Activated T-cell treated with anti-CD3 and anti-CD28 coated beads, Interleukin-2, amount 50 U/mL, for 4 hours (primary cell): ENCODE data around the gene RPUSD1. TPM values are rescaled to one million over a fixed set of nuclear protein-coding genes. Genes with fewer than 3 reads are reported as not detected.

Experiments
- ATAC-seq, 2 donors: fragments of 200-7000 bp; cut with Tn5 transposase; one replicate each; pipeline ENCODE4 v1.10.0; 2021
- DNase-seq: peaks from one replicate; pipeline ENCODE4 v3.0.0-alpha.2; 2020
- H3K27me3 Mint-ChIP-seq: one replicate; pipeline ENCODE4 v1.8.0; 2021; ENCODE audit warnings: low read depth, mixed read lengths
- H3K36me3 Mint-ChIP-seq: one replicate; pipeline ENCODE4 v1.8.0; 2022; ENCODE audit warnings: mixed read lengths; ENCODE audit not compliant: insufficient read depth
- H3K4me1 Mint-ChIP-seq: one replicate; pipeline ENCODE4 v1.8.0; 2021; ENCODE audit warnings: low read depth, mixed read lengths
- H3K4me3 Mint-ChIP-seq: one replicate; pipeline ENCODE4 v1.8.0; 2021; ENCODE audit warnings: mild to moderate bottlenecking, moderate library complexity, mixed read lengths
- H3K9me3 Mint-ChIP-seq: one replicate; pipeline ENCODE4 v1.8.0; 2021; ENCODE audit warnings: mixed read lengths
- total RNA-seq, 3 donors: library from RNA; stranded (reverse); gene quantifications; one replicate each; pipeline ENCODE4 v1.2.1, GENCODE V29; 2021

The RPUSD1 gene
- total RNA-seq, 3 donors from 2014 or later = 72.3 to 99.0 (median 75.1) TPM

DNA sequence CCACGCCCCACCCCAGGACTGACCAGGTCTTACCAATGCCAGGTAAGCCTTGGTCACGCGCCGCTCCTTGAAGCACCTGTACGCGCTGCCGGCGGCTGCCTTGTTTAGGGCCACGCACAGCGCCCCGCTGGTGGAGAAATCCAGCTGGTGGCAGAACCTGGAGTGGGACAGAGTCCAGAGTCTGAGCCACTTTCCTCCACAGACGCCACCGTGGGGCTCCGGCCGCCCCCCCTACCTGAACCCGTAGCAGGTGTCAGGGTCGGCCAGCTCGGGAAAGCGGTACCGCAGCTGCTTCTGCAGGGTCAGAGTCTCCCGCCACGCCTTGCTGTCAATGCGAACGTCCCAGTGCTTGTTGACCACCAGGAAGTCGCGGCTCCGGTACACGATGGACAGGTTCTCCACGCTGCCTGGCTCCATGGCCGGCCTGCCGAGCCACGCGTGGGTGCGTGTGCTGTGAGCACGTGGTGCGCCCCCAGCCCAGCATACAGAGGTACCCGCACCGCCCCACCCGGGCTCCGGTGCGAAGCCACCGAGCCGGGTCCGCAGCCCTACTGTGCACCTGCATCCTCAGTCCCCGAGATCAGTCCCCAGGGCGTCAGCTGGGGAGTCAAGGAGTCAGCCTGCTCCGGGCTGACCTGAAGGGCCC lies 737 bp downstream of the RPUSD1 start:
- Mint-ChIP-seq H3K4me1 (peaks cover 11% of the 10 kb centered on the region), H3K27me3 (no peaks in the 10 kb centered on the region), H3K9me3 (no peaks in the 10 kb centered on the region), H3K4me3 (peak overlapping the region; percentile 91), H3K36me3 (peaks cover 5% of the 10 kb centered on the region)
- ATAC-seq (no peak), DNase-seq (no peak)

DNA sequence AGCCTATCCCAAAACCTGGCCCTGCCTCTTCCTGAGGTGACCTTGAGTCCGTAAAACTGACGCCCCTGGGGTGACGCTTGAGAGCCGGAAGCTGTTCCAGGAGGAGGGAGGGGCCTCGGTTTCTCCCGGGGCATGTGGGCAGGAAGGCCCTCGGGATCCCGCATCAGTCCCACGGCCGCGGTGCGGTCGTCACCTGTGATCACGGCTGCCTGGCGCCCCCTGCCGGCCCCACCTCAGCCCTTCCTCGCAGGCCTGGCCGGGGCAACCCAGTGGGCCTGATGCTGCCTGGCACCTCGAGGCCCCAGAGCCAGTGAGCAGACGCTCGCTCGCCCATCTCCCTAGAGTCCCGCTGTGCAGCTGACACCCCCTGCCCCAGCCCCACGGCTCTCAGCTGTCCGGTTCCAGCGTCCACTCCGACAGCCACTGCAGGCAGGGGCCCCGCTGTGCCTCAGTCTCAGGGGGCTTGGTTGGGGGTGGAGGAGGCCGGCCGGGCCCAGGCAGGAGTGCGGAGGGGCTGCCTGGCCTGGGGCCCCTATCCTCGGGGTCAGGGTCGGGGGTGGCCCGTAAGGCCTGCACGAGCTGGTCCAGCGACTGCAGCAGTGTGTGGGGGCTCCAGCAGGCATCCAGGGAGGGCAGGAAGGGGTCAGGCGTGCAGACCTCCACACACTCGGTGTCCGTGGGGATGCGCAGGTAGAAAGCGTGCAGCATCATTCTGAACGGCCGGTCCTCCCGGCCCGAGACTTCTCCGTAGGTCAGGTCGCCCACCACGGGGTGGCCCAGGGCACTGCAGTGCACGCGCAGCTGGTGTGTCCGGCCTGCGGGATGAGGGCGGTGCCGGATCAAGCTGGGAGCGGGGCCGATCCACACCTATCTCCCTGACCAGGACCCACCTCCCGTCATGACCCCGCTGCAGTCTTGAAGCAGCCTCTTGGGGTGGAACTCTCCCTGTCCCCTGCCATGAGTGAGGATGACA lies 2.3 kb downstream of the RPUSD1 start:
- DNase-seq (peak; percentile 79), ATAC-seq (peak; percentile 11 to 20)
- H3K4me3 Mint-ChIP-seq = peak overlapping the region; percentile 91
- peaks cover 11% of the 10 kb centered on the region for H3K4me1 Mint-ChIP-seq
- peaks cover 2% of the 10 kb centered on the region for H3K27me3 Mint-ChIP-seq
- H3K36me3 Mint-ChIP-seq = no peaks in the 10 kb centered on the region
- no peaks in the 10 kb centered on the region for H3K9me3 Mint-ChIP-seq

DNA sequence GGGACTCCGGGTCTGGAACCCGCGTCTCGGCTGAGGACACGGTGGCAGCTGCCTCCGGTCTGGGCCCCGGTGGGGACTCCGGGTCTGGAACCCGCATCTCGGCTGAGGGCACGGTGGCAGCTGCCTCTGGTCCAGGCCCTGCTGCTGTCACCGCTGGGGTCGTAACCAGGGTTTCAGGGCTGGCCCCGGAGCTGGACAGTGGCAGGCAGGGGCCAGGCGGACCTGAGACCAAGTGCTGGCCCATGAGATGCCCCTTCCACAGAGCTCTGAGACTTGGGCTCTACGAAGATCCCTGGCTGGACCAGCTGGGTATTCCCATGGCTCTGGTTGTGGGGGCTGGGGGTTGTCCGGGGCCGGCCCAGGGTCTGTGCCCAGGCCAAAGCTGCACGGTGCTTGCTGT lies 3.8 kb downstream of the RPUSD1 start:
- Mint-ChIP-seq H3K4me3 (no peak overlapping the region), H3K36me3 (no peaks in the 10 kb centered on the region), H3K9me3 (no peaks in the 10 kb centered on the region), H3K27me3 (peaks cover 9% of the 10 kb centered on the region), H3K4me1 (peaks cover 9% of the 10 kb centered on the region)
- ATAC-seq (no peak), DNase-seq (no peak)

DNA sequence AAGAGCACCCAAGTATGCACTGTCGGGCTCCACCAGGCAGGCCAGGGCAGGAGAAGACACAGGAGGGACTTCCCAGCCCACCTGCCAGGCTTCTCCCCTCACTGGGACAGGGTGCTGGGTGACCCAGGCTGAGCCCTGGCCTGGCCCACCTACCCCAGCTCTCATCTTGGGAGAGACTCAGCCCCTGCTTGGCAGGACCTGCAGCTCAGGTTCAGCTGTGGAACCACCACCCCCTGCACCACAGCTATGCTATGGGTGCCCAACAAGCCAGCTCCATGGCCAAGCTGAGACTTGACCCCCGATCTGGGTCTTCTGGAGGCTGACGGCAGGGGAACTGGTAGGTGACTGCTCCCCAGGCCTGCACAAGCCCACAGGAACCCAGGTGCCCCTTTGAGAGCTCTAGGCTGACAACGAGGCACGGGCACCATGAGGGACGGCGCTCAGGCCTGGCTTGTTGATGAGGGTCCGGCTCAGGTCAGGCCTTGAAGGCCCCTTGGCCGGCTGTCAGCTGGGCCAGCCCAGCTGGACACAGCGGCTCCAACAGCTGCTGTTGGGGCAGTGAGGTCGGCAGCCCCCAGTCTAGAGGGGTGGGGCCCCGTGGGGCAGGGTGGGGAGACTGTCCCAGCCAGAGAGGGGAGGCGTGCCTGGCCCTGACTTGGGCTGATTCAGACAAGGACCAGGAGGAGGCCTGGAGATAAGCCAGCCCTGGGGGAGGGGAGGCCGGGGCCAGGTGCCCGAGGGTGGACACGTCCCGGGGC lies 4.6 kb downstream of the RPUSD1 start:
- ATAC-seq (no peak), DNase-seq (no peak)
- Mint-ChIP-seq H3K36me3 (no peaks in the 10 kb centered on the region), H3K4me3 (no peak overlapping the region), H3K4me1 (peaks cover 9% of the 10 kb centered on the region), H3K27me3 (peaks cover 9% of the 10 kb centered on the region), H3K9me3 (no peaks in the 10 kb centered on the region)

DNA sequence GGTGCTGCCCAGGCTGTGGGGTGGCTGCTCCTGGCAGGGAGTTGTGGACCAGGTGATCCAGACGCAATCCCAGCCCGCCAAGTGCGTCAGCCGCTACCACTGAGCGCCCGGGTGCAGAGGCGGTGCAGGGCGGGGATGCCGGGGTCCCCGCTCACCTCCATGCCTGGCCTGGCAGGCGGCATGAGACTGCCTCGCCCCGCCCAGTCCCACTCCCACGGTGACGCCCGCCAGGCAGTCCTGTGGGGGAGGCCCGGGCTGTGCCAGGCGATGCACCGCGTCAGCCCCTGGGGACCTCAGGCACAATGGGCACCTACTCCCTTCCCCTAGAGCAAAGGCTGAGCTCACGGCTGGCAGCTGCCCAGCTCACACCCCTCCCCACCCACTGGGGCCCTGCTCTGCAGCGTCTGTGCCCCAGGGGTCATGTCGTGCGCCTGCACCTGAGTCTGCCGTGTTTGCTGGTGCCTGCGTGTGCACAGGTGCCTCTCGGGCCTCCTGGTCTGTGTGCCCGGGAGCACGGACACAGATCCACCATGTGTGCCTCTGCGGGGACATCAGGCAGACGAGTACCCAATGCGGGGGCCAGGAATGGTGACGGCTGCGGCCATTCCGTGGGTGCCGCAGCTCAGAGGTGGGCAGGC lies 5.3 kb downstream of the RPUSD1 start:
- H3K9me3 Mint-ChIP-seq = no peaks in the 10 kb centered on the region
- H3K27me3 Mint-ChIP-seq = peaks cover 12% of the 10 kb centered on the region
- H3K36me3 Mint-ChIP-seq = no peaks in the 10 kb centered on the region
- peaks cover 9% of the 10 kb centered on the region for H3K4me1 Mint-ChIP-seq
- no peak for DNase-seq
- H3K4me3 Mint-ChIP-seq = no peak overlapping the region
- no peak for ATAC-seq

DNA sequence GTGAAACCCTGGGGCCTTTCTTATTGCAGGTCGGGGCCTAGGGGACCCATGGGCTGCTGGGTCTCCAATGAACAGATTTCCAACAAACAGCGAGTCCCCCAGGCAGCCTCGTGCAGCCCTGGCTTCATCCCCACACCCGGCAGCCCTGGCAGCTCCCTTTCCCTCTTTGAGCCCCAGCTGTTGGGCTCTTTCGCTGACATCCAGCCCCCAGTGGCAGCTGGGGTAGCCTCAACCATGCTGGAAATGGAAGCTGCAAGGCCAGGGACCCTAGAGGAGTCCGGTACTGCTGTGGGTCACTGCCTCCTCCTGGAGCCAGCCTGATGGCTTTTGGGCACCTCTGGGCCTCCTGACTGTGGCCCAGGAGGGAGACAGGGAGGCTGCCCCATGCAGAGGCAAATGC lies 5.9 kb downstream of the RPUSD1 start:
- Mint-ChIP-seq H3K27me3 (peaks cover 14% of the 10 kb centered on the region), H3K4me3 (no peak overlapping the region), H3K9me3 (no peaks in the 10 kb centered on the region), H3K4me1 (peaks cover 11% of the 10 kb centered on the region), H3K36me3 (no peaks in the 10 kb centered on the region)
- no peak for DNase-seq
- ATAC-seq = no peak

DNA sequence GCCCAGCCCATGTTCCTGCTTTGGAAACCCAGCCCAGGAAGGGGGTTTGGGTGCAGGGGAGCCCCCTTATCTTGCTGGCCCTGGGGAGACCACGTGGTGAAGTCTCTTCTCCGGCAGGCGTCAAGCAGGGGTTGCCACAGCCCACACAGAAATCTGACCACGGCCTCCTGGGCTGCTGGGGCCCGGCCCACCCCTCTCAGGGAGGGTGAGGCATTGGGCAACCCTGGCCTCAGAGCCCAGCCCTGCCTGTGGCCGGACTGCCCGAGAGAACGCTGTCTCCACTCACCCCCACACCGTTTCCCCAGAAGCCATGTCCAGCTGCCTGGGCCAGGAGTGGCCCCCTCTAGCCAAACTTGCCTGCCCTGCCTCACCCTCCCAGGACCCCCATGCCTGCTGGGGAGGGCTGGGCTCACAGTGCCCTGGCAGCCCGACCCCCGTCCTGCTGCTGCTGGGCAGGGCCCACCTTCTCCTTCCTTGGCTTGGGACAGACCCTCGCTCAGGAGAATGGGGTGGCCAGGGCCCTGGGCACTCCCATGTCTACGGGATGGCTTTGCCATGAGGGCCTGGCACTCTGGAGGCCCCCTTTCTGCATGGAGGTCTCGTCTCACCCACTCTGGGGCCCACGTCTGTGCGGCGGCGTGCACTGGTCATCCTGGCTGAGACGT lies 6.7 kb downstream of the RPUSD1 start:
- no peaks in the 10 kb centered on the region for H3K36me3 Mint-ChIP-seq
- no peak for ATAC-seq
- H3K27me3 Mint-ChIP-seq = peaks cover 17% of the 10 kb centered on the region
- DNase-seq = no peak
- H3K4me1 Mint-ChIP-seq = peaks cover 7% of the 10 kb centered on the region
- H3K9me3 Mint-ChIP-seq = no peaks in the 10 kb centered on the region
- H3K4me3 Mint-ChIP-seq = no peak overlapping the region

DNA sequence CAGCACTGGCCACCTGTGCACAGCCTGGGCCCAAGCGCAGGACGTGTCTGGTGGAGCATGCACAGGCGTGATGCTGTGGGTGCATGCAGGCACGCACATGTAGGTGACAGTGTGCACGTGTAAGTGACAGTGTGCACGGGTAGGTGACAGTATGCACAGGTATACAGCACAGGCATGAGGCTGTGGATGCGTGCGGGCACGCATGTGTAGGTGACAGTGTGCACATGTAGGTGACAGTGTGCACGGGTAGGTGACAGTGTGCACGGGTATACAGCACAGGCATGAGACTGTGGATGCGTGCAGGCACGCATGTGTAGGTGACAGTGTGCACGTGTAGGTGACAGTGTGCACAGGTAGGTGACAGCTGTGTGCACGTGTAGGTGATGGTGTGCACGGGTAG lies 7.9 kb downstream of the RPUSD1 start:
- DNase-seq = no peak
- no peaks in the 10 kb centered on the region for H3K36me3 Mint-ChIP-seq
- peaks cover 17% of the 10 kb centered on the region for H3K27me3 Mint-ChIP-seq
- ATAC-seq = no peak
- no peak overlapping the region for H3K4me3 Mint-ChIP-seq
- H3K9me3 Mint-ChIP-seq = no peaks in the 10 kb centered on the region
- H3K4me1 Mint-ChIP-seq = peaks cover 6% of the 10 kb centered on the region

DNA sequence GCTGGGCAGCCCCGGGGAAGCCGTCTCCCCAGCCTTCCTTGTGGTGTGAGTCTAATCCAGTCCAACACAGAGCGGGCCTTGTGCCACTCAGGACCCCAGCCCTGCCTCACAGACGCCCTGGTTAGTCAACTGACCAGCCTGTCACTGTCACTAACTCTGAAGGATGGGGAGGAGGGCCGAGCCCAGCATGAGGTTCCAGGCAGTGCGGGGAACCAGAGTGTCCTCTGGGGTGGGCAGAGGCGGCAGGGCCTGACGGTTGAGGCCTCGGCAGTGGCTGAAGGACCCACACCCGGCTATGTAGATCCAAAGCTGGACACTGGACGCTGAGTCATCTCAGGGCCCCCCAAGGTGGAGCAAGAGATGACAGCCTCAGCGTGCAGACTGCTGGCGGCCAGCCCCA lies 8.6 kb downstream of the RPUSD1 start:
- H3K9me3 Mint-ChIP-seq = no peaks in the 10 kb centered on the region
- no peak for DNase-seq
- H3K36me3 Mint-ChIP-seq = no peaks in the 10 kb centered on the region
- no peak overlapping the region for H3K4me3 Mint-ChIP-seq
- H3K27me3 Mint-ChIP-seq = peaks cover 17% of the 10 kb centered on the region
- peaks cover 2% of the 10 kb centered on the region for H3K4me1 Mint-ChIP-seq
- ATAC-seq = no peak

DNA sequence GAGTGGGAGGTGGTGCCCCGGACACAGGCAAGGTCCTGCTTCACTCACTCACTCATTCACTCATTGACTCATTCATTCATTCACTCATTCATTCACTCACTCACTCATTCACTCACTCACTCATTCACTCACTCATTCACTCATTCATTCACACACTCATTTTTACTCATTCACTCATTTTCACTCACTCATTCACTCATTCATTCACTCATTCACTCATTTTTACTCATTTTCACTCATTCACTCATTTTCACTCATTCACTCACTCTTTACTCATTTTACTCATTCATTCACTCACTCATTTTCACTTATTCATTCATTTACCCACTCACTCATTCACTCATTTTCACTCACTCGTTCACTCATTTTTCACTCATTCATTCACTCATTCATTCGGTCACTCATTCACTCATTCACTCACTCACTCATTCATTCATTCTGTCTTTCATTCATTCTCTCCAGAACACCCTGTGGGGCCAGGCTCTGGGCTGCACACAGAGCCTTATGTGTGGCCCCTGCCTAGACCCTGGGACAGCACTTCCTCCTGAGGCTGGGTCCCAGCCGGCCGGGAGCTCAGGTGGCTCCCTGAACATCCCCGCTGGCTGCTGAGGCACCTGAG lies 9.2 kb downstream of the RPUSD1 start:
- peaks cover 17% of the 10 kb centered on the region for H3K27me3 Mint-ChIP-seq
- ATAC-seq (no peak), DNase-seq (no peak)
- H3K9me3 Mint-ChIP-seq = no peaks in the 10 kb centered on the region
- H3K36me3 Mint-ChIP-seq = no peaks in the 10 kb centered on the region
- no peak overlapping the region for H3K4me3 Mint-ChIP-seq
- H3K4me1 Mint-ChIP-seq = peaks cover 2% of the 10 kb centered on the region

DNA sequence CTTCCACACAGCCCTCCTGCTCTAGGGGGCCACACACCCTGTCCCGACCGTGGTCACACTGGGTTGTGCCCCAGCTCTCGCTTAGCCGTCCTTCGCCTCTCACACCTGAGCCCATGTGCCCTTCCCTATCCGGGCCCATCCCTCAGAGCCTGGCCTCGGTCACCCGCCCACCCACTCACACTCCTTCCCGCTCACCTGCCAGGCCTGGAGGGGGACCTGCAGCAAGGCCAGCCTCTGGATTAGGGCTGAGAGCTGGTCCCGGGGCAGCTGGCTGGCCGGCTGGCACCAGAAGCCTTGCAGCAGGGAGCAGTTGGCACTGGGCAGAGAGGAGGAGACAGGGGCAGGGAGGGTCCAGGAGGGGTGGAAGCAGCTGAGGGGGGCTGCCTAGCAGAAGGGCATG lies 9.7 kb downstream of the RPUSD1 start:
- Mint-ChIP-seq H3K27me3 (peaks cover 17% of the 10 kb centered on the region), H3K9me3 (no peaks in the 10 kb centered on the region), H3K4me1 (peaks cover 2% of the 10 kb centered on the region), H3K4me3 (no peak overlapping the region), H3K36me3 (no peaks in the 10 kb centered on the region)
- DNase-seq (no peak), ATAC-seq (peak in 1 of 2 donors; percentile 7)

DNA sequence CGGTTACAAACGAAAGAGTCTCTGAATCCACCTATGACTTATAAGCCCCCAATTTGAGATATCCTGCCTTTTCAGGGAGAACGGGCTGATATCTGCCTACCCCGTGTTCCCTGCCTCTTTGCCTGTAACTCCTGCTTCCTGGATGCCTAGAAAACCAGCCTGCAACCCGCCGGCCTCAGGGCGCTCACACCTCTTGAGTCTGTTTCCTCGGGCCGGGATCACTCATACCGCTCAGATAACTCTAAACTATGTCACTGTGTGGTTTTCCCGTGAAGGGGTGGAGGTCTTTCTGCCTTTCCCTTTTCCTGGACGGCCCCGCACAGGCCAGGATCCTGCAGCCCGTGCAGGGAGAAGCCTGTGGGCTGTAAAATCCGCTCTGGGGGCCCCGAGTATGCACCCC lies 10.4 kb downstream of the RPUSD1 start:
- DNase-seq (no peak), ATAC-seq (no peak)
- H3K27me3 Mint-ChIP-seq = peaks cover 17% of the 10 kb centered on the region
- H3K4me1 Mint-ChIP-seq = peaks cover 2% of the 10 kb centered on the region
- no peaks in the 10 kb centered on the region for H3K36me3 Mint-ChIP-seq
- no peaks in the 10 kb centered on the region for H3K9me3 Mint-ChIP-seq
- H3K4me3 Mint-ChIP-seq = no peak overlapping the region

DNA sequence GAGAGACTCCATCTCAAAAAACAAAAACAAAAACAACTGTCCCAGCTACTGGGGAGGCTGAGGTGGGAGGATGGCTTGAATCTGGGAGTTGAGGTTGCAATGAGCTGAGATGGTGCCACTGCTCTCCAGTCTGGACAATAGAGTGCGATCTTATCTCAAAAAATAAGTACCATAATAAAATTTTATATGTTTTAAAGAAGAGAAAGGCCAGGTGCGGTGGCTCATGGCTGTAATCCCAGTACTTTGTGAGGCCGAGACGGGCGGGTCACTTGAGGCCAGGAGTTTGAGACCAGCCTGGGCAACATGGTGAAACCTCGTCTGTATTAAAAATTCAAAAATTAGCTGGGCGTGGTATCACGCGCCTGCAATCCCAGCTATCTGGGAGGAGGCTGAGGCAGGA lies 11.4 kb downstream of the RPUSD1 start:
- no peaks in the 10 kb centered on the region for H3K9me3 Mint-ChIP-seq
- peaks cover 2% of the 10 kb centered on the region for H3K4me1 Mint-ChIP-seq
- no peaks in the 10 kb centered on the region for H3K36me3 Mint-ChIP-seq
- H3K4me3 Mint-ChIP-seq = no peak overlapping the region
- peaks cover 17% of the 10 kb centered on the region for H3K27me3 Mint-ChIP-seq
- ATAC-seq = no peak
- no peak for DNase-seq
